NCI-H146 (cell line): ENCODE results near the gene HOXB3.
"Not testable (repeated sequence)": the region's sequence is repeated elsewhere in the genome, so short reads cannot be mapped to it uniquely, and the experiment has no call there.

Source experiments
- DNase-seq: peaks from one replicate; lab custom pipeline; 2025; lab: John Stamatoyannopoulos, UW

Gene HOXB3

DNA sequence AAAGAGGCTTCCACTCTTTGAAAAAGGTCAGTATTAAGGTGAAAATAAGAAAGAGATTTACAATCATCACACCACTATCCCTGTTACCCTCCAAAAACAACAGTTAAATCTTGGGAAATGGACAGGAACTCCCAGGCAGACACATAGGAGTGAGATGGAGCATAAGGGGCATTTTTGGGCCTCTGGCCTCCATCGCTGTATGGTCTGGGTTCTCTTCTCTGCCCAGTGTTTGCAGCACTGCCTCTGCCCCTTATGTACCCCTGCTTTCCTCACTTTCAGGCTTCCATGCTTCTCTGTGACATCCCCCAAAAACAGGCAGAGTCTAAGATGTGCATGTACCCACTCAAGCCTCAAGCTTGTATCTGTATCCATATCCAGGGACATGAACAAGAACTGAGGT is 44.5 kb downstream of the HOXB3 start:
- no peak for DNase-seq

DNA sequence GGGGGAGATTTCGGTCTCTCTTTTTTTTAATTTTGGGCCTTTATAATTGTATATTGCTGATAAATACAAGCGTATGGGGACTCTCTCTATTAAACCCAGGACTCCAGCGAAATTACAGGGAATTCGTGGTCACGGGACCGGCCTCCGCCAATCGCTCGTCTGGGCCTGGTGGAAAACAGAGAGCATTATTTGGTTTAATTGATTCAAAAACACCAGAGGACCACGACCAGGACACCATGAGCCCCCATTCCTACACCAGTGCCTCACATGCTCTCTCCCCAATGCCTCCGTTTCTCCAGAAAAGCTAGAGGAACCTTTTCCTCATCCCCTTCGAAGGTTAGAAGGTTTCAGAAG is 45.0 kb downstream of the HOXB3 start, which contains the start of gene HOXB2:
TSS of gene HOXB2 (minus strand) at position 88 of the 354 bp plus-strand sequence. CDS start 198 bp downstream, outside the sequence.
- peak; percentile 42 for DNase-seq

DNA sequence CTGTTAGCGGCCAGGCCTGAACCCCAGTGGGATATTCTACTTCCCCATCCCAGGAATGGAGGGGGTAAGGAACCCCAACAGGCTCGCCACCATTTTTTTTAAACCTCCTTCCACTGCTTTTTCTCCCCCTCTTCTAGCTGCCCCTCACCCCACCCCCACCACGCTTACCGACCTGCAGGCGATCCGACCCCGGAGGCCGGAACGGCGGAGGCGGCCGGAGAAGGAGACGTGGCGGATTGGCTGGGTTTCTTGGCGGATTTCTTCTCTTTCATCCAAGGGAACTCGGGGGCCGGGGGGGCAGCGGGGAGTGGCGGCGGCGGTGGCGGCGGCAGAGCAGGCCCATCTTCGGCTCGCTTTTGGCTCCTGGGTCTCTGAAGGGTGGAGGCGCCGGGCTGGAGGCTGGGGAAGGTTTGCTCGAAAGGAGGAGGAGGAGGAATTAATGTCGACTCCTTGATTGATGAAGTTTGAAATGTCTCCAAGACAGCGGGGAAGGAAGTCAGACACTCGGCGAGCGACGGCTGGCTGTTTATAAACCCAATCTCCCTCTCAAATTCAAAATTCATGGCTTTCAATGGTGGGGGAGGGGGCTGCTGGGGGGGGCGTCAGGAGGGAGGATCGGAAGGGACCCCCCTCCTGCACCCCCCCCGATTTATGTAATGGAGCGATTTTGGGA is 45.6 kb downstream of the HOXB3 start:
- DNase-seq = peak; percentile 34

DNA sequence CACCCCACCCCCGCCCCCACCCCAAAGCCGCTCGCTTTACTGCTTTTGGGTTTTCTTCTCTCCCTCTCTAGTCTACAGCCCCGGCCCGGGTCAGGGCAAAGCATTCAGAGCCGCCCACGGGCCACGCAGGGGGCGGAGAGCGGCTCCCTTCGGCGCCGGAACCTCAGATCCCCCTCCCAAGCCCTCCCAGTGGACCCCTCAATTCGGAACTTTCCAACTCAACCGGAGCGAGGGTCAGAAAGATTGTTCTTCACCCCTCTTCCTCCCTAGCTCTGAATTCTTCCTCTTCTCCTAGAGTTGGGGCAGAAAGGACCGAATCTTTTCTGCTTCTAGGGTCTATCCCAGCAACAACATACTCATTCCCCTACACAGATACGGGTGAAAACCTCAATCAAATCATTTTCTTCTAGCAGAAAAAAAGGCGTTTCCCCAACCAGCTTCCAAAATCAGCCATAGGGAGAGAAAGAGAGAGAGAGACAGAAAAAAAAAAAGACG is 46.1 kb downstream of the HOXB3 start:
- DNase-seq = no peak

DNA sequence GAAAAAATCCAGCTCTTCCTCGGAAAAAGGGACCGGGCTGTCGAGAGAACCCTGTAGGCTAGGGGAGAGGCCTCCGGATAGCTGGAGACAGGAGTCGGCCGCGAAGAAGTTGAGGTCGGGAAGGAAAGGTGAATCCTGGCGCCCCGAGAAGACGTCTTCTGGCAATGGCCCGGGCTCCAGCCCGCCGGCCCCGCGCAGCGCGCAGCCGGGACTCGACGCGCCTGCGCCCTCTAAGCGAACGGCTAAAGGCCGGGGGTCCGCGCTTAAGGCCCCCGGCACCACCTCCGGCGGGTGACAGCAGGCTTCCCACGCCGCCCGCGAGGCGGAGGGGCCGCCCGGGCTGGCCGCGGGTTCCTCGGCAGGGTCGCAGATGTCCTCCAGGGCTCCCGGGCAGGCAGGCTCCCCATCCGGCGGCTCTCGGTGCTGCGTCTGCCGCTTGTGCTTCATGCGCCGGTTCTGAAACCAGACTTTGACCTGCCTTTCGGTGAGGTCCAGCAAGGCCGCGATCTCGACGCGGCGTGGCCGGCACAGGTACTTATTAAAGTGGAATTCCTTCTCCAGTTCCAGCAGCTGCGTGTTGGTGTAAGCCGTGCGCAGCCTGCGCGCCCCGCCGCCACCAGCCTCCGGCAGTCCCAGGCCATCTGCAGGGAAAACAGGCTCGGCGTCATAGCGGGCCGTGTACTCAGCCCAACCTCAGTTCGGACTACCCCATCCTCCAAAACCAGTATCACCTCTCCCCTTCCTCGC is 46.8 kb downstream of the HOXB3 start:
- DNase-seq = peak; percentile 60

DNA sequence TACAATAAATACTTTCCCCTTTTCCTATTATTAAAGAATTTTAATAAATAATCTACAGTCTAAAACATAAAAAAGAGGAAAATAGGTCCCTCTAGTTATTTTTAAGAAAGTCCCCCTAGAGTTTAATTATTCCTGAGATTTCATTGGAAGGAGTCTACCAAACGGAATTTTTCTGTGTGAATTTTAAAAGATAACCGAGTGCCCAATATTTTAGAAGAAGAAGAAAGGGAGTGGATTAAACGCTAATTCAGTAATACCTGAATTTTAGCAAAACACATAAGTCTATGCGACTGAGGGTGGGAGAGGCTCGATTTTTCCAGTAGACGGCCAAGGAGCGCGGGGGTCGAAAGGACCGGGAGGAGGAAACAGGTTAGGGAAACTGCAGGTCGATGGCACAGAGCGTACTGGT is 47.3 kb downstream of the HOXB3 start:
- DNase-seq = no peak

DNA sequence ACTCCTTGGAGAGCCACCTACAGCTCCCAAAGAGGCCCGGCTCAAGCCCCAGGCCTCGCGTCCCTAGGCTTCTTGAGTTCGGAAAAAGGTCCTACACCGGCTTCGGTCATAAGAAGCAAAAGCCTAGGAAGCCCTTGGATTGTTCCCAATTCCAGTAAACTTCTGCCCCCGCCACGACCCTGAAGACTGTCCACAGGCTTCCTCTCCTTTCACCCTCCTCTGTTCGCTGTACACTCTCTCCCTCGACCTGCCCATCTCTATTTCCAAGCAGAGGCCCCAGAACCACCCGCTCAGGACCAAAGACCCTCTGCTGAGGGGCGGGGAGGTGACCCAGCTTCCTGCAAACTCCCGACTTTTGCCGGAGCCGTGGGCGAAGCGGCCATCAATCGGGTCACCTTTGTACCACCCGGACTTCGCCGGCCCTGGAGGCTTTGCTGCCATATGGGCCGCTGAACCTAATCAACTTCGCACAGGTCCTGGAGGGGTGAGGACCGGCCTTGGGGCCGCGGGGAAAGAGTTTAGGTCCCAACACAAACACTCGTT is 47.9 kb downstream of the HOXB3 start:
- peak; percentile 23 for DNase-seq

DNA sequence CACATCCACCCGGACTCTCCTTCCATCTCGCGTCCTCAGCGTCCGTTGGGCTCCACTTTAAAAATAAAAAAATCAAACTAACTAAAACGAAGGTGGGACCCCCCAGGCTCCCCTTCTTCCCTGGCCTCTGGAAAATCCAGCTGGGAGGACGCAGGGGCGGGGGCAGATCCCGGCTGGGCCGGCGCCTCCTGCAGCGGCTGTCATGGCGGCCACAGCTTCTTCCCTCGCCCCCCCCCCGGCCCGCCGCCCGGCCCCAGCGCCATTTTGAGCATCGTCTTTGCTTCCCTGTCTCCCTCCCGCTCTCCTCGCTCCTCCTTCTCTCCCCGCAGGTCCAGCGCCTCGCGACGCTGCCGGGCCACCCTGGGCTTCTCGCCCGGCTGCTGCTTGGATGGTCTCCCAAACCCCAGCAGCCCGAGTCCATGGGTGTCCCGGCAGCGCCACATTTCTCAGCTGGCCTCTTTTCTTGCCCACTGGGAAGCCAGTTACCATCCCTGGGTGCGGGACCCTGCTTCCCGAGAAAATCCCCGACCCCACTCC is 48.4 kb downstream of the HOXB3 start:
- peak; percentile 42 for DNase-seq

DNA sequence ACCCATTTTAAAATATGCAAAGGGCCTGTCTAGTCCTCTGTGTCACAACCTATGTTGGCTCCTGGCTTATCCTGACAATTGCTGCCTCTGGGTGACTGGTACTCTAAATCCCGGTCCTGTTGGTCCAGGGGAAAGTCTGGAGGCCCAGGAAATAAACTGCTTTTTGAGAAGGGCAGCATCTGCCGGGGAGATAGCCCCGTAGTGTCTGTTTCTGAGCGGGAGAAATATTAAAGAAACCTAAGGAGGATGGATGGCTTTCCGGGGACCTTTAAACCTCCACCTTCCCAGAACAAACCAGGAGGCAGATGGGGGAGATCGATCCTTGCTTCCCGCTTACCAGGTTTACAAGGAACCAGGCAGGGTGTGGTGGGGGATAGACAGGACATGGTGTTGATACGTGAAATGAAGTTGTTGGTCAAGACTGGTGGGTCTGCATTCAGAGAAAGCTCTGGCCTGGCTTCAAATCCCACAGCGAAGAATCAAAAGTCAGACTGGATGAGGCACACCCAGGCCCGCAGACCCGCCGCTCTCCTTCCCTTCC is 48.9 kb downstream of the HOXB3 start:
- DNase-seq = peak; percentile 16

DNA sequence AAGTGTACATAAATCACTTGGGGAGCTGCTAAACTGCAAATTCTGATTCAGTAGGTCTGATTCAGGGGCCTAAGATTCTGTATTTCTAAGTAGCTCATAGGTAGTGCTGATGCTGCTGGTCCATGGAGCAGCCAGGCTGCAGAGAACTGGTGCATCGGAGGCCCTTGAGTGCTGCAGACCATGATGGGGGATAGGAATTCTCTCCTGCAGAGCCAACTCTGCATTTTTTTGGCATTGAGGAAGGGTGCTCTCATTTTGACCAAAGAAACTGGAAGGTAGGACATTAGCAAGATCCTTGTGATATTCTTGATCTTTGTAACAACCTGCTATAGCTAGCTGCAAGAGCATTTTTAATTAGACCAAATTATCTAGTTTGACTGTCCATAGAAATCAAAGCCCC is 49.8 kb downstream of the HOXB3 start:
- DNase-seq = no peak

DNA sequence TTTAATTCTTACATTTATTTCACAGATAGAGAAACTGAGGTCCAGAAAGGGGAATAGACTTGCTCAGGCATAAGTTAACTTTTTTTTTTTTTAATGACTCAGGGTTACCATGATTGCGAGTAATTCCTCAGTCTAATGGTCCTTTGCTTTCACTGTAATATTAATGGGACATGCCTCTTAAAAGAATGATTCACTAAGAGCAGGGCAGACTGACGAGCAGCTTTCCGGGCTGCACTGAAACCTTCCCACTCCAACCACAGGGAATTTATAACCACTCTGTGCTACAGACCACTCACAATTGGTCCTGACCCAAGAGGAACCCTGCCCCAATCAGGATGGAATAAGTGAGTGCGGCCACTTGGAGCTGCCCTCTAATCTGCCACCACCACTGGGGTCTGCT is 50.9 kb downstream of the HOXB3 start:
- no peak for DNase-seq

DNA sequence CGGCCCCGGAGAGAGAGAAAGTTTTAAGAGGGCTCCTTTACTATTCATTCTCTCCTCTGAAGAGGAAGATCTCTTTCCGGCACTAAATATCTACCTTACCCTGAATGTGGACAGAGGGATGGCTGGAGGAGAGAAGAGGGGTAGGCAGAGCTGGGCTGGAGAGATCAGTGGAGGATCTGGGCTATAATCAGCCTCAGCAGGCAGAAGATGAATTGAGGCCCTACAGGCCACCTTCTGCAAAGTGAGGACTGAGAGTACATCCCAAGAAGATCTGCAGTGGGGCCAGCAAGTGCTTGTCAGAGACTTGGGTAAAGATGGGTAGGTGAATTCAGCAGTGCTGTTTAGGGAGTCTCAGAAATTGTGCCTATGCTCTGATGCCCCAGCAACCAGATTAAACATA is 52.7 kb downstream of the HOXB3 start:
- DNase-seq = no peak

DNA sequence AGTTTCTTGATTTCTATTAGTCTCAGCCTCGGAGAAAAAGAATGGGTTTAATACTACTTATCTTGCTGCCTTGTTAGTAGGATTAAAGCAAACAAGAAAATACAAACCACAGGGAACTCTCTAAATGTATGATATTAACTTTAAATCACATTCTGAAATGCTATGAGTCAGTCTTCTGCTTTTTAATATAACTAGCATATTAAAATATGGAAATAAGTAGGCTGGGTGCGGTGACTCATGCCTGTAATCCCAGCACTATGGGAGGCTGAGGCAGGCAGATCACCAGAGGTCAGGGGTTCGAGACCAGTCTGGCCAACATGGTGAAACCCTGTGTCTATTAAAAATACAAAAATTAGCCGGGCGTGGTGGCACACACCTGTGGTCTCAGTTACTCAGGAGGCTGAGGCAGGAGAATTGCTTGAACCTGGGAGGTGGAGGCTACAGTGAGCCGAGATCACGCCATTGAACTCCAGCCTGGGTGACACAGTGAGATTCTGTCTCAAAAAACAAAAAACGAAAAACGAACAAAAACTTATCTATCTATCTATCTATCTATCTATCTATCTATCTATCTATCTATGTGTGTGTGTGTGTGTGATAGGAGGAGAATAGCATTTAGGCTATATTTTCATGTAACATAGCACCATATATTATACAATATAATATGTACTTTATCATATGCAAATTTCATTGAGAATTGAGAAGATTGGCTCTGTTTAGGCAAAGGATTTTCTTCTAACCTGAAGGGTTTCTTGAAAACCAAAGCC is 54.1 kb downstream of the HOXB3 start:
- DNase-seq = not testable (repeated sequence)

DNA sequence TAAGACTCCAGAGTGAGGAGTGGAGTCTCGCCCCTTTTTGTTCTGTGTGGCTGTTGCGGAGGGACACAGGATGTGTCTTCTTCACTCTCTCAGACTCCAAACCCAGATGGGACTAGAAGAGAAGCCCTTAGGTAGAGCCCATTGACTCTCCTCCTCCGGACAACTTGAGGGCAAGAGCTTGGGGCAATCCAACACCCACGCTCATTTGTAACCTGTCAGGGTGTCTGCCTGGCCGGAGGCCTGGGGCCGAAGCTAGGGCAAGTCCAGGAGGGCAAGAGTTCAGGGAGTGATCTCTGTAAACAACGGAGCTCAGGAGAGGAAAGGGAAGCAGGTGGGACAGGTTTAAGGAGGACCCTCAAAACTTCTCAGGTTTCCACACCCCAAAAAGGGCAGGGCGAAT is 57.8 kb downstream of the HOXB3 start:
- DNase-seq = no peak

DNA sequence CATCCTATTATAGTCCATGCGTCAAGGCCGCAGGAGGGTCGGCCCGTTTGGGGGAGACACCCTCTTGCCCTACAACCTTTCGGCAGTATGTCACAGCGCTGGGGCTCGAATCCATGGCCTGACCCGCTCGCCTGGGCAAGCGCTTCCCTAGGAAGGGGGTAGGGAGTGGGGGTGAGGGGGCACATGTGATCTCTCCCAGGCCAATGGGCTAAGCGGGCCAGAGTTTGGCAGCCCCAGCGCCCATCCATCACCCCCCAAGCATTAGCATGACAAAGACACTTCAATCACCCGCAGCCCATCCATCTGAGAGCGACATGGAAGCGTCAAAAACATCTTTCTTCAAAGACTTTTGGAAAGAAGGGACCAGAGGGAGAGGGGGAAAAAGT is 59.2 kb downstream of the HOXB3 start, which contains the start of gene HOXB1:
TSS of gene HOXB1 (minus strand) at position 125 of the 386 bp plus-strand sequence. CDS start at position 18, 107 bp downstream.
- DNase-seq = no peak

DNA sequence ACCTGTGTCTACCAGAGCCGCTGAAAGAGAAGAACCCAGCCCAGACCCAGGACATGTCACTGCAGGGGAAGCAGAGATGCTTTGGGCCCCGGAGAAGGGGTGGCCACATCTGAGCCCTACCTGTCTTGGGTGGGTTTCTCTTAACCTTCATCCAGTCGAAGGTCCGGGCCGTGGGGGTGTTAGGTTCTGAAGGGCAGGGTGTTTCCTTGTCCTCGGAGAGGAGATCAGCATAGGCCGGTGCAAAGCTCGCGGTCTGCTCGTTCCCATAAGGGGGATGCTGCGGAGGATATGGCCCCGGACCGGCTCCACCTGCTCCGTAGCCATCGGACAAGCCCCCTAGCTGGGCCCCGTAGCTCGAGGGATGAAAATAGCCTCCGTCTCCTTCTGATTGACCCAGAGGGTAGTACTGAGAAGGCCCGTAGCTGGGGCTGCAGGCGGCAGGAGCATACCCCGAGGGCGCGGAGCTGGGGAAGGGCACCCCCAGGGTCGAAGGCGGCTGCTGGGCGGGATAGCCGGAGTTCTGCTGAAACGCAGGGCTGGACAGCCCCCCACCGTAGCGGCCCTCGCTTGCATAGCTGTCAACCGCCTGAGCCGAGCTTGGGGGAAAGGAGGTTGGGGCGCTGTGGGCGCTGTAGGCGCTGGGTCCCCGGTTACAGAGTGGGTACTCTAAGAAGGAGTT is 59.7 kb downstream of the HOXB3 start:
- DNase-seq = no peak

DNA sequence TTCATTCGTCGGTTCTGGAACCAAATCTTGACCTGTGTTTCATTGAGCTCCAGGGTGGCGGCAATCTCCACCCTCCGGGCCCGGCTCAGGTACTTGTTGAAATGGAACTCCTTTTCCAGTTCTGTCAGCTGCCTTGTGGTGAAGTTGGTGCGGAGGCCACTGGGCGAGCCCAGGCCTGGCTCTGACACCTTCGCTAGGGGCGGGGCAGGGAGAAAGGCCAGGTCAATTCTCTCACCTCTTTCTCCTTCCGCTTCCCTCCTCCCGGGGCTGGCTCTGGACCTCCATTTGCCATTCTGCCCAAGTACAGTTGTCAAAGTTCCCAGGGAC is 60.4 kb downstream of the HOXB3 start:
- no peak for DNase-seq

DNA sequence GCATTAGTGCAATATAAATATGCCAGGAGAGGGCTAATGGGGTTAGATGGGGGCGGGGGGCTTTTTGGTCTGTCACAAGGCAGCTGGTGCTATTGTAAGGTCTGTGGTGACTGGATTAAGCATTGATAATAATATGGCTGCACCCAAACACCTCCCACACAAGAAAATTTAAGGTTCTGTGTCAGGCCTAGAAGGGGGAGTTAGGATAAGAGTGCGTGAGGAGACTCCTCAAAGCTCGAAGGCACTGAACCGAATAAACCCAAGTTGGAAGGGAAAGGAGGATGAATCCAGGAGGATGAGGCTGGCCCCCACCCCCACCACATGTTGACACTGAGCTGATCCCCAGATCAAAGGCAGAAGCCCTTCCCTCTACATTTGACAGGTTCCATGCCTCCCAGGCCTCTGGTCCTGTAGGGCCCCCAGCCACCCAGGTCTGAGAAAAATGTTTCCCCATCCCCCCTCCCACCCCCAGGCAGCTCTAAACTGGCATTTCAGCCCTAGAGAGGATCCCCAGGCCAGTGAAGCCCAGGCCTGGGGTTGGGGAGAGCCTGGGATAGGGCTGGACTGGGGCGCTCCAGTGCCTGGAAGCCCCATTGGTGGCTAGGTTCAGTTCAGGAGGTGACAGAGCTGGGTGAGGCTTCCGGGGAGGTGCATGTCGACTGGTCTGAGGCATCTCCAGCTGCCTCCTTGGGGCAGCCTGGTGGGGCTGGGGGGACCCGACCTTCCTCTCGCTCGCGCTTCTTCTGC is 60.9 kb downstream of the HOXB3 start:
- no peak for DNase-seq

DNA sequence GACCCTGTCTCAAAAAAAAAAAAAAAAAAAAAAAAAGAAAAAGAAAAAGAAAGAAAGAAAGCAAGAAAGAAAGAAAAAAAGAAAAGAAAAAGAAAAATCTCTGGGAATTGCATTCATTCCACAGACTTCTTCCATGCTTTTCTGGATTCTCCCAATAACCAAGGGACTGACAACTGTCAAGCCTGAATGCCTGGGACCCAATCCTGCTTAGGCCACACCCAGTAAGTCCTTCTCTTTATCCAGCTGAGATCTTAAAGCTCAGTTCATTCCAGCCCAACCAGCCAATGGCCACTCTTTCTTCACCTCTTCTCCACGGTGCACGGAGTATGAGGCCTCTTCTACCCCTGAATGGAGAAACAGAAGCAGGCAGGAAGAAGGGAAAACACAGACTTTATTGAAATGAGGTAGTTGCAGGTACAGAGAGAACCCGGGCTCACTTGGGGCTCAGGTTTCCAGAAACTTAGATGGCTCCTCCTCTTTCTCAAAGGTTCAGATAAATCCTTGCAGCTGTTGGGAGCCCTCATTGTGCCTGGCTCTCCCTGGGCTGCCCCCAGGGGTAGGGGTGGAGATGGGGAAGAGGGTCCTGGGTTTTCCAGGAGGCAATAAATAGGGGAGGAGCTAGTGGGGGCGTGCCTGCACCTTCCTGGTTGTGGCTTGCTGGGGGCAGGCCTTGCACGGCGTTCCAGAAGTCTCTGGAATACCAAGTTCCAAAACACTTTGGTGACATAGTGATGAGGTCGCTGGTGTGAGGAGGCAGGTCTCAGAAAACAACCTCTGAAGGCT is 61.7 kb downstream of the HOXB3 start:
- DNase-seq = no peak

DNA sequence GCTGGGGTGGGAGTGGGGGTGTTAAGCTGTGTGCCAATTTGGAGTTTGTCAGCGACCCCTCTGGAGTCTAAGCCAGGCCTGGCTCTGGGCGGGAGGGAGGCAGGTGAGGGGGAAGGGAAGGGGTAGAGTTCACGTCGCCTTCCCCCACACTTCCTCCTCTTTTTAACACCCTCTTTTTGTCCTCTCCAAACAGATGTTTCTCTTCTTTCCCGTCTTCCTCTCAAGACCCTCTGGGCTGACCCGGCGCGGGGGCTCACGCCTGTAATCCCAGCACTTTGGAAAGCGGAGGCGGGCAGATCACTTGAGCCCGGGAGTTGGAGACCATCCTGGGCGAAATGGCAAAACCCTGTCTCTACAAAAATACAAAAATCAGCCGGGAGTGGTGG is 62.5 kb downstream of the HOXB3 start:
- no peak for DNase-seq
